ENCODE measurements around the gene FAM78B.

The FAM78B gene

DNA sequence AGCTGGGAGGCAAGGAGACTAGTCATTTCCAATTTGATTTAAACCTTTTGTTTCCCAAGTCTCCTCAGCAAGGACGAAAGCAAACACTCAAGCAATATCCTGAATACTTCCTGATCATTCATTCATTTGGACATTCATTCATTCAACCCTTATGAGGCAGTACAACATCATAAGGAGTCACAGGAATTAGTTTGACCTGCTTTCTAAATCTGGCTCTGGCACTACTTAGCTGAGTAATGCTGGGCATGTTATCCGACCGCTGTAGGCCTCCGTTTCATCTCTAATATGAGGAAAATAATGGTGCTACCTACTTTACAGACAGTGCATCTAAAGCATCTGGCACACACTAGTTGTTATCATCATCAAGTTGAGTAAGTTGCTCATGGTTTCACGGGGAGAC is 11.7 kb downstream of the FAM78B start:
- no peak for TF ChIP-seq YY1 (IDR thresholded peaks at IDR 0.05; ENCODE audit: low read depth)
- TF ChIP-seq NFIC (IDR thresholded peaks at IDR 0.05): no peak
- no peak for TF ChIP-seq EP300 (IDR thresholded peaks at IDR 0.05; ENCODE audit: borderline replicate concordance)
- TF ChIP-seq CREB1 (IDR thresholded peaks at IDR 0.05; ENCODE audit: low read depth): no peak
- TF ChIP-seq, protein P1, sequence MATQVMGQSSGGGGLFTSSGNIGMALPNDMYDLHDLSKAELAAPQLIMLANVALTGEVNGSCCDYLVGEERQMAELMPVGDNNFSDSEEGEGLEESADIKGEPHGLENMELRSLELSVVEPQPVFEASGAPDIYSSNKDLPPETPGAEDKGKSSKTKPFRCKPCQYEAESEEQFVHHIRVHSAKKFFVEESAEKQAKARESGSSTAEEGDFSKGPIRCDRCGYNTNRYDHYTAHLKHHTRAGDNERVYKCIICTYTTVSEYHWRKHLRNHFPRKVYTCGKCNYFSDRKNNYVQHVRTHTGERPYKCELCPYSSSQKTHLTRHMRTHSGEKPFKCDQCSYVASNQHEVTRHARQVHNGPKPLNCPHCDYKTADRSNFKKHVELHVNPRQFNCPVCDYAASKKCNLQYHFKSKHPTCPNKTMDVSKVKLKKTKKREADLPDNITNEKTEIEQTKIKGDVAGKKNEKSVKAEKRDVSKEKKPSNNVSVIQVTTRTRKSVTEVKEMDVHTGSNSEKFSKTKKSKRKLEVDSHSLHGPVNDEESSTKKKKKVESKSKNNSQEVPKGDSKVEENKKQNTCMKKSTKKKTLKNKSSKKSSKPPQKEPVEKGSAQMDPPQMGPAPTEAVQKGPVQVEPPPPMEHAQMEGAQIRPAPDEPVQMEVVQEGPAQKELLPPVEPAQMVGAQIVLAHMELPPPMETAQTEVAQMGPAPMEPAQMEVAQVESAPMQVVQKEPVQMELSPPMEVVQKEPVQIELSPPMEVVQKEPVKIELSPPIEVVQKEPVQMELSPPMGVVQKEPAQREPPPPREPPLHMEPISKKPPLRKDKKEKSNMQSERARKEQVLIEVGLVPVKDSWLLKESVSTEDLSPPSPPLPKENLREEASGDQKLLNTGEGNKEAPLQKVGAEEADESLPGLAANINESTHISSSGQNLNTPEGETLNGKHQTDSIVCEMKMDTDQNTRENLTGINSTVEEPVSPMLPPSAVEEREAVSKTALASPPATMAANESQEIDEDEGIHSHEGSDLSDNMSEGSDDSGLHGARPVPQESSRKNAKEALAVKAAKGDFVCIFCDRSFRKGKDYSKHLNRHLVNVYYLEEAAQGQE (IDR thresholded peaks at IDR 0.05; ENCODE audit: low read depth): no peak
- TF ChIP-seq EGR1 (IDR thresholded peaks at IDR 0.05): no peak
- no peak for TF ChIP-seq RAD21 (IDR thresholded peaks at IDR 0.05; ENCODE audit: low read depth)
- TF ChIP-seq CEBPB (IDR thresholded peaks at IDR 0.05): no peak
- TF ChIP-seq TAF1 (IDR thresholded peaks at IDR 0.05; ENCODE audit: low read depth): no peak
- TF ChIP-seq, protein P2, sequence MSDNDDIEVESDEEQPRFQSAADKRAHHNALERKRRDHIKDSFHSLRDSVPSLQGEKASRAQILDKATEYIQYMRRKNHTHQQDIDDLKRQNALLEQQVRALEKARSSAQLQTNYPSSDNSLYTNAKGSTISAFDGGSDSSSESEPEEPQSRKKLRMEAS (IDR thresholded peaks at IDR 0.05): no peak
- no peak for TF ChIP-seq FOXM1 (IDR thresholded peaks at IDR 0.05; ENCODE audit: borderline replicate concordance, low read depth)
- TF ChIP-seq ZBTB7A (IDR thresholded peaks at IDR 0.05; ENCODE audit: low read depth): no peak
- no peak for TF ChIP-seq TEAD4 (IDR thresholded peaks at IDR 0.05)
- no peak for TF ChIP-seq TCF12 (IDR thresholded peaks at IDR 0.05; ENCODE audit: low read depth)

DNA sequence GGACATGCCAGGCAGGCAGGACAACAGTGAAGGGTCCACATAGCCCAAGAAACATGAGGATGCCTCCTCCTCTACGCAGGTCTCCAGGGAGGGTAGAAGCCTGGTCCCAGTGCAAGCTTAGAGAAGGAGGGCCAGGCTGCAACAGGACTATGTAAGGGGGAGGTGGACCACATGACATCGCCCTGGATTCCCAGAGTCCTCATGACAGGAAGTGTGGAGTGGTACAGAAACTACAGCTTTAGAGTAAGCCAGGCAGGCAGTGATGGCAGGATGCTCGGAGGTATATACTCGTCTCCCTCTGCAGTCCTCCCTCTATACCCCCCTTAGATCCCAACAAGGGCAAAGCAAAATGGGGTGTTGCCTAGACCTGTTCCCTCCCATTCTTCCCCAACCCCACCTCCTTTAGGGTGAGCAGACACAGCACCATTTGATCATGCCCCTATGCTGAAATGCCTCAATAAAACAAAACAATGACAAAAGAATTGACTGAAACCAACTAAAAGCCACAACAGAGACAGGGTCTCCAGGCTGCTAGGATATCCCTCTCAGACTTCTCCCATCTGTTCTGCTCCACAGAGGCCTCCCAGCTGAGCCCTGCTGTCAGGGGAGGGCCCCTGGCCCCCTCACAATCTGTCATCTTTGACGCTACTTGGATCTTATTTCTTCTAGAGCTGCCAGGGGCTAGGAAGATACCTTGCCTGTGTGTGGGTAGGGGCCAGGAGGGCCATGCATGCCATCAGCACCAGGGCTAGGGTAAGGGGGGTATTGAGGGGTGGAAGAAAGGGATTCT is 13.1 kb downstream of the FAM78B start:
- no peak for TF ChIP-seq EP300 (IDR thresholded peaks at IDR 0.05; ENCODE audit: borderline replicate concordance)
- no peak for TF ChIP-seq NFIC (IDR thresholded peaks at IDR 0.05)
- TF ChIP-seq TEAD4 (IDR thresholded peaks at IDR 0.05): no peak
- no peak for TF ChIP-seq CREB1 (IDR thresholded peaks at IDR 0.05; ENCODE audit: low read depth)
- no peak for TF ChIP-seq TAF1 (IDR thresholded peaks at IDR 0.05; ENCODE audit: low read depth)
- no peak for TF ChIP-seq RAD21 (IDR thresholded peaks at IDR 0.05; ENCODE audit: low read depth)
- no peak for TF ChIP-seq FOXM1 (IDR thresholded peaks at IDR 0.05; ENCODE audit: borderline replicate concordance, low read depth)
- TF ChIP-seq ZBTB7A (IDR thresholded peaks at IDR 0.05; ENCODE audit: low read depth): no peak
- TF ChIP-seq TCF12 (IDR thresholded peaks at IDR 0.05; ENCODE audit: low read depth): no peak
- TF ChIP-seq CEBPB (IDR thresholded peaks at IDR 0.05): no peak
- TF ChIP-seq, protein P3, sequence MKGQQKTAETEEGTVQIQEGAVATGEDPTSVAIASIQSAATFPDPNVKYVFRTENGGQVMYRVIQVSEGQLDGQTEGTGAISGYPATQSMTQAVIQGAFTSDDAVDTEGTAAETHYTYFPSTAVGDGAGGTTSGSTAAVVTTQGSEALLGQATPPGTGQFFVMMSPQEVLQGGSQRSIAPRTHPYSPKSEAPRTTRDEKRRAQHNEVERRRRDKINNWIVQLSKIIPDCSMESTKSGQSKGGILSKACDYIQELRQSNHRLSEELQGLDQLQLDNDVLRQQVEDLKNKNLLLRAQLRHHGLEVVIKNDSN (IDR thresholded peaks at IDR 0.05): no peak
- TF ChIP-seq EGR1 (IDR thresholded peaks at IDR 0.05): no peak
- no peak for TF ChIP-seq YY1 (IDR thresholded peaks at IDR 0.05; ENCODE audit: low read depth)
- TF ChIP-seq, protein P1 (IDR thresholded peaks at IDR 0.05; ENCODE audit: low read depth): no peak

DNA sequence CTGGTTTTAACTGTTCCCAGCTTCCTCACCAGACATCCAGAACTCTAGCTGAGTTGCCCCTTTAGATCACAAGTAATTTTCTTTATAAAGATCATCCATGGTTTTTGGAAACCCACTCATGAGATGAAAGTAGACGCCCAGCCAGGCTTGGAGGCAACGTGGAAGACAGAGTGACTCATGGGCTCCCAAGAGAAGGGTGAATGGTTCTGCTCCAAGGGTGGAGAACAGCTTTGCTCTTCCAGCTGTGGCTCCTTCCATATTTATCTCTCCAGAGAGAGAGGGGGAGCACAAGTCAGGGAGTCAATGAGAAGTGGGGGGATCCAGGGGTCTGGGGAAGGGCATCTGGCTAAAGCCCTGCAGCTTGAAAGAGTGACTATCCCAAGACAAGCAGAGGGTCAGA is 13.8 kb downstream of the FAM78B start:
- TF ChIP-seq TEAD4 (IDR thresholded peaks at IDR 0.05) (no peak), CEBPB (IDR thresholded peaks at IDR 0.05) (no peak), RAD21 (IDR thresholded peaks at IDR 0.05; ENCODE audit: low read depth) (no peak), NFIC (IDR thresholded peaks at IDR 0.05) (no peak), YY1 (IDR thresholded peaks at IDR 0.05; ENCODE audit: low read depth) (no peak), EP300 (IDR thresholded peaks at IDR 0.05; ENCODE audit: borderline replicate concordance) (no peak), TAF1 (IDR thresholded peaks at IDR 0.05; ENCODE audit: low read depth) (no peak), ZBTB7A (IDR thresholded peaks at IDR 0.05; ENCODE audit: low read depth) (no peak), CREB1 (IDR thresholded peaks at IDR 0.05; ENCODE audit: low read depth) (no peak), FOXM1 (IDR thresholded peaks at IDR 0.05; ENCODE audit: borderline replicate concordance, low read depth) (no peak), EGR1 (IDR thresholded peaks at IDR 0.05) (no peak), TCF12 (IDR thresholded peaks at IDR 0.05; ENCODE audit: low read depth) (no peak)
- TF ChIP-seq, protein P1 (IDR thresholded peaks at IDR 0.05; ENCODE audit: low read depth): no peak
- TF ChIP-seq, protein P3 (IDR thresholded peaks at IDR 0.05): no peak
- TF ChIP-seq, protein P2 (IDR thresholded peaks at IDR 0.05): no peak

DNA sequence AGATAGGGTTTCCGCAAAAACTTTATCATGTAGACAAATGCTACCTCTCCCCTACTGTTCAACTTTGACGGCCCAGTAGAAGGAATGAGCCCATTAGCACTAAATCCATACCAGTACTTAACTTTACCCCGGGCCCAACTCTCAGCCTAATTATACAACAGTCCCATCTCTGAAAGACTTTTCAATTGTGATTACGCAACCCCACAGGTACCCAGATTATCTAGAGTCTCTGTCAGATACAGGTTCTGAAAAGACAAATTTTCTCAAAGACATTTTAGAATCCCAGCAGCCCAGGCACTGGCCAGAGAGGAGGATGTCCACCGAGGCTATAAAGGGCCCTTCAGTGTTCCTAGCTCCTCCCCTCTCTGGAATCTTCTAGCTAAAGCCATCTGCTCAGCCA is 15.0 kb downstream of the FAM78B start:
- TF ChIP-seq, protein P2 (IDR thresholded peaks at IDR 0.05): no peak
- TF ChIP-seq EP300 (IDR thresholded peaks at IDR 0.05; ENCODE audit: borderline replicate concordance) (no peak), CEBPB (IDR thresholded peaks at IDR 0.05) (no peak), TAF1 (IDR thresholded peaks at IDR 0.05; ENCODE audit: low read depth) (no peak), ZBTB7A (IDR thresholded peaks at IDR 0.05; ENCODE audit: low read depth) (no peak), TEAD4 (IDR thresholded peaks at IDR 0.05) (no peak), NFIC (IDR thresholded peaks at IDR 0.05) (no peak), TCF12 (IDR thresholded peaks at IDR 0.05; ENCODE audit: low read depth) (no peak), RAD21 (IDR thresholded peaks at IDR 0.05; ENCODE audit: low read depth) (no peak), EGR1 (IDR thresholded peaks at IDR 0.05) (no peak)

Measured in Ishikawa (cell line).